ENCODE measurements around the gene ITPRID1. TPM values are rescaled to one million over a fixed set of nuclear protein-coding genes. Genes with fewer than 3 reads are reported as not detected.

The ITPRID1 gene
- total and polyA plus RNA-seq, 9 of the 15 experiments (the other 6 are each of a cell fraction or from before 2014, with no cell fraction given), result not detected

DNA sequence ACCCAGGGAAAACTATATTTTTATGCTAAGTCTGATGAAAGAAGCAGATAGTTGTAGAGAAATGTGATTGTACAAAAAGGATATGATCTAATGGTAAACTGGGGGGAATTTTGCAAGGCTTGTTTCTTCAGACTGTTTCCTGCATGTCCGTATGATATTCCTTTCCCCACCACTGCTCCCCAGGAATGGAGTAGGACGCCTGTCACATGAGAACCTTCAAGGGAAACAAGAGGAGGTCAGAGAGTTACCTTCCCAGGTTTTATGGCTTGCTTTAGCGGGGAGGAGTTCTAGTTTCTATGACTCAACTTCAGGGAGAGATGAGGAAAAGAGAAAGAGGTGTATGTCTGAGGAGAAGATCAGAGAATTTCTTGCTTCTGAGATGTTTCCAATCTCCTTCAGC, 16.4 kb upstream of the ITPRID1 start:
- no TSS peak for BruUV-seq (replicated peaks)
- no peaks in the 10 kb centered on the region for H3K36me3 ChIP-seq (ENCODE audit: control insufficient read depth, insufficient read depth, low read length)
- H3K27ac ChIP-seq (ENCODE audit: extremely low read depth, low read depth, low read length), result no peak overlapping the region
- H3K4me3 ChIP-seq, result no peak overlapping the region
- H3K79me2 ChIP-seq (ENCODE audit: control insufficient read depth, insufficient read depth, low read length), result no peaks in the 10 kb centered on the region
- no peak for DNase-seq (ENCODE audit: extremely low read depth in 1 of 4, low spot score in 3 of 4)
- CTCF ChIA-PET (ENCODE audit: low intra/inter-chr PET ratio), result no interaction called here
- H3K4me1 ChIP-seq (replicated peaks in 1 of 2; ENCODE audit: control insufficient read depth in 2 of 2, insufficient read depth in 2 of 2, low read length in 2 of 2), result no peaks in the 10 kb centered on the region
- intact Hi-C loops (cut with micrococcal nuclease), result no loop called here
- POLR2A ChIA-PET, result no interaction called here
- H3K4me2 ChIP-seq (ENCODE audit: insufficient read depth, low read length), result no peak overlapping the region
- no peak overlapping the region for H3K9ac ChIP-seq (ENCODE audit: insufficient read depth in 1 of 2, low read depth in 2 of 2, low read length in 2 of 2)
- in situ Hi-C loops (cut with MboI), result loop anchor here (25.0 kb wide), 1 partner anchor 360 kb away; no protein-coding TSS in a partner anchor
- H3K9me3 ChIP-seq (replicated peaks; ENCODE audit: control insufficient read depth, insufficient read depth, low read depth, low read length), result no peaks in the 10 kb centered on the region
- H3K9me1 ChIP-seq (ENCODE audit: control insufficient read depth, insufficient read depth, low read length), result no peaks in the 10 kb centered on the region
- TF ChIP-seq TOE1 (IDR thresholded peaks at IDR 0.05; ENCODE audit: borderline replicate concordance) (no peak), TOE1 (CRISPR knock-in tag; IDR thresholded peaks at IDR 0.05; ENCODE audit: borderline replicate concordance, low read depth) (no peak), ZNF280B (CRISPR knock-in tag; IDR thresholded peaks at IDR 0.05) (no peak), MEIS2 (IDR thresholded peaks at IDR 0.05; ENCODE audit: partially characterized antibody) (no peak), HINFP (tag; conservative IDR thresholded peaks at IDR 0.05; ENCODE audit: low read depth) (no peak), GATAD2B (IDR thresholded peaks at IDR 0.05; ENCODE audit: borderline replicate concordance) (no peak), RCOR1 (IDR thresholded peaks at IDR 0.05; ENCODE audit: borderline replicate concordance in 1 of 2, low read depth in 2 of 2, low read length in 2 of 2) (no peak), ZNF224 (CRISPR knock-in tag; IDR thresholded peaks at IDR 0.05) (no peak), ELK3 (CRISPR knock-in tag; IDR thresholded peaks at IDR 0.05) (no peak), SAFB2 (IDR thresholded peaks at IDR 0.05; ENCODE audit: borderline replicate concordance, low read depth, low read length, severe bottlenecking) (no peak)
- TF ChIP-seq, protein P1, sequence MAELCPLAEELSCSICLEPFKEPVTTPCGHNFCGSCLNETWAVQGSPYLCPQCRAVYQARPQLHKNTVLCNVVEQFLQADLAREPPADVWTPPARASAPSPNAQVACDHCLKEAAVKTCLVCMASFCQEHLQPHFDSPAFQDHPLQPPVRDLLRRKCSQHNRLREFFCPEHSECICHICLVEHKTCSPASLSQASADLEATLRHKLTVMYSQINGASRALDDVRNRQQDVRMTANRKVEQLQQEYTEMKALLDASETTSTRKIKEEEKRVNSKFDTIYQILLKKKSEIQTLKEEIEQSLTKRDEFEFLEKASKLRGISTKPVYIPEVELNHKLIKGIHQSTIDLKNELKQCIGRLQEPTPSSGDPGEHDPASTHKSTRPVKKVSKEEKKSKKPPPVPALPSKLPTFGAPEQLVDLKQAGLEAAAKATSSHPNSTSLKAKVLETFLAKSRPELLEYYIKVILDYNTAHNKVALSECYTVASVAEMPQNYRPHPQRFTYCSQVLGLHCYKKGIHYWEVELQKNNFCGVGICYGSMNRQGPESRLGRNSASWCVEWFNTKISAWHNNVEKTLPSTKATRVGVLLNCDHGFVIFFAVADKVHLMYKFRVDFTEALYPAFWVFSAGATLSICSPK (IDR thresholded peaks at IDR 0.05; ENCODE audit: borderline replicate concordance), result no peak
- TF ChIP-seq, protein P2, sequence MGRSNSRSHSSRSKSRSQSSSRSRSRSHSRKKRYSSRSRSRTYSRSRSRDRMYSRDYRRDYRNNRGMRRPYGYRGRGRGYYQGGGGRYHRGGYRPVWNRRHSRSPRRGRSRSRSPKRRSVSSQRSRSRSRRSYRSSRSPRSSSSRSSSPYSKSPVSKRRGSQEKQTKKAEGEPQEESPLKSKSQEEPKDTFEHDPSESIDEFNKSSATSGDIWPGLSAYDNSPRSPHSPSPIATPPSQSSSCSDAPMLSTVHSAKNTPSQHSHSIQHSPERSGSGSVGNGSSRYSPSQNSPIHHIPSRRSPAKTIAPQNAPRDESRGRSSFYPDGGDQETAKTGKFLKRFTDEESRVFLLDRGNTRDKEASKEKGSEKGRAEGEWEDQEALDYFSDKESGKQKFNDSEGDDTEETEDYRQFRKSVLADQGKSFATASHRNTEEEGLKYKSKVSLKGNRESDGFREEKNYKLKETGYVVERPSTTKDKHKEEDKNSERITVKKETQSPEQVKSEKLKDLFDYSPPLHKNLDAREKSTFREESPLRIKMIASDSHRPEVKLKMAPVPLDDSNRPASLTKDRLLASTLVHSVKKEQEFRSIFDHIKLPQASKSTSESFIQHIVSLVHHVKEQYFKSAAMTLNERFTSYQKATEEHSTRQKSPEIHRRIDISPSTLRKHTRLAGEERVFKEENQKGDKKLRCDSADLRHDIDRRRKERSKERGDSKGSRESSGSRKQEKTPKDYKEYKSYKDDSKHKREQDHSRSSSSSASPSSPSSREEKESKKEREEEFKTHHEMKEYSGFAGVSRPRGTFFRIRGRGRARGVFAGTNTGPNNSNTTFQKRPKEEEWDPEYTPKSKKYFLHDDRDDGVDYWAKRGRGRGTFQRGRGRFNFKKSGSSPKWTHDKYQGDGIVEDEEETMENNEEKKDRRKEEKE (IDR thresholded peaks at IDR 0.05; ENCODE audit: borderline replicate concordance in 1 of 2, control insufficient read depth in 1 of 2, low read depth in 2 of 2, low read length in 1 of 2), result no peak
- H4K20me1 ChIP-seq (replicated peaks; ENCODE audit: control insufficient read depth, insufficient read depth, low read length), result no peaks in the 10 kb centered on the region; the same call in 1 of the 2 replicates
- 0% methylated on average over 2 of the region's 3 CpGs for WGBS (ENCODE audit: insufficient coverage, low coverage, missing lambda C conversion rate)
- H2AFZ ChIP-seq (ENCODE audit: low read depth, low read length), result no peak overlapping the region
- FAIRE-seq, result no peak
- no peaks in the 10 kb centered on the region for H3K27me3 ChIP-seq (ENCODE audit: control insufficient read depth in 2 of 2, insufficient read depth in 2 of 2, low read length in 2 of 2)
- ATAC-seq, result no peak
